Measurements from ENCODE around the gene MAB21L4. TPM values are rescaled to one million over a fixed set of nuclear protein-coding genes. Genes with fewer than 3 reads are reported as not detected.

The MAB21L4 gene
- total RNA-seq, 1 donor from 2014 or later, result 2.1 TPM

GRCh38 chr2:240888890-240889573, 6.9 kb downstream of the MAB21L4 start:
- H3K36me3 ChIP-seq (ENCODE audit: control insufficient read depth, insufficient read depth, low read length), result no peaks in the 10 kb centered on the region

GRCh38 chr2:240888130-240888889, 7.6 kb downstream of the MAB21L4 start:
- H3K36me3 ChIP-seq (ENCODE audit: control insufficient read depth, insufficient read depth, low read length), result no peaks in the 10 kb centered on the region
- peaks cover 5% of the 10 kb centered on the region for H3K27me3 ChIP-seq (ENCODE audit: control insufficient read depth, insufficient read depth, low read length)
- no peak overlapping the region for H3K4me3 ChIP-seq (ENCODE audit: low read depth, low read length)
- TF ChIP-seq, protein P1, sequence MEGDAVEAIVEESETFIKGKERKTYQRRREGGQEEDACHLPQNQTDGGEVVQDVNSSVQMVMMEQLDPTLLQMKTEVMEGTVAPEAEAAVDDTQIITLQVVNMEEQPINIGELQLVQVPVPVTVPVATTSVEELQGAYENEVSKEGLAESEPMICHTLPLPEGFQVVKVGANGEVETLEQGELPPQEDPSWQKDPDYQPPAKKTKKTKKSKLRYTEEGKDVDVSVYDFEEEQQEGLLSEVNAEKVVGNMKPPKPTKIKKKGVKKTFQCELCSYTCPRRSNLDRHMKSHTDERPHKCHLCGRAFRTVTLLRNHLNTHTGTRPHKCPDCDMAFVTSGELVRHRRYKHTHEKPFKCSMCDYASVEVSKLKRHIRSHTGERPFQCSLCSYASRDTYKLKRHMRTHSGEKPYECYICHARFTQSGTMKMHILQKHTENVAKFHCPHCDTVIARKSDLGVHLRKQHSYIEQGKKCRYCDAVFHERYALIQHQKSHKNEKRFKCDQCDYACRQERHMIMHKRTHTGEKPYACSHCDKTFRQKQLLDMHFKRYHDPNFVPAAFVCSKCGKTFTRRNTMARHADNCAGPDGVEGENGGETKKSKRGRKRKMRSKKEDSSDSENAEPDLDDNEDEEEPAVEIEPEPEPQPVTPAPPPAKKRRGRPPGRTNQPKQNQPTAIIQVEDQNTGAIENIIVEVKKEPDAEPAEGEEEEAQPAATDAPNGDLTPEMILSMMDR (IDR thresholded peaks at IDR 0.05; ENCODE audit: insufficient read depth, low read length, poor library complexity, severe bottlenecking), result no peak
- DNase-seq (ENCODE audit: low read depth), result no peak

More at GRCh38 chr2:240888890-240889573, 6.9 kb downstream of the MAB21L4 start:
- Histone ChIP-seq H3K27me3 (ENCODE audit: control insufficient read depth, insufficient read depth, low read length) (peaks cover 5% of the 10 kb centered on the region), H3K4me3 (ENCODE audit: low read depth, low read length) (no peak overlapping the region)
- no peak for DNase-seq (ENCODE audit: low read depth)
- TF ChIP-seq, protein P1 (IDR thresholded peaks at IDR 0.05; ENCODE audit: insufficient read depth, low read length, poor library complexity, severe bottlenecking), result no peak

DNA sequence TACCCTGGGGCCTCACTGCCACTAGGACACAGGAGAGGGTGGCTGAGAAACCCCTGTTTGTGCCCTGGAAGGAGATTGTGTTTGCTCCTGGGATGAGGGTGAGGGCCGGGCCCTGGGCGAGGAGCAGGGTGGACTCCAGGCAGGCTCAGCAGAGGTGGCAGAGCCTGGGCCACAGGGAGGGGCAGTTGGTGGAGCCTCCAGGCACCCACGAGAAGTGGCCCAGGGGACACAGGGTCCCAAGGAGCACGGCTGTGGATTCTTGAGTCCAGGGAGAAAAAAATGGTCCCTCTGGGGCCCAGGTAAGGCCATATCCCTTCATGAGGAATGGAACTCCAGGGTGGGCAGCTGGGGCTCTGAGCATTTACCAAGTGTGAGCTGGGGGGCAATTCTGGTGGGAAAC, 8.3 kb downstream of the MAB21L4 start:
- no peak for DNase-seq (ENCODE audit: low read depth)
- TF ChIP-seq, protein P1 (IDR thresholded peaks at IDR 0.05; ENCODE audit: insufficient read depth, low read length, poor library complexity, severe bottlenecking), result no peak
- no peak overlapping the region for H3K4me3 ChIP-seq (ENCODE audit: low read depth, low read length)
- H3K27me3 ChIP-seq (ENCODE audit: control insufficient read depth, insufficient read depth, low read length), result peaks cover 5% of the 10 kb centered on the region
- no peaks in the 10 kb centered on the region for H3K36me3 ChIP-seq (ENCODE audit: control insufficient read depth, insufficient read depth, low read length)

DNA sequence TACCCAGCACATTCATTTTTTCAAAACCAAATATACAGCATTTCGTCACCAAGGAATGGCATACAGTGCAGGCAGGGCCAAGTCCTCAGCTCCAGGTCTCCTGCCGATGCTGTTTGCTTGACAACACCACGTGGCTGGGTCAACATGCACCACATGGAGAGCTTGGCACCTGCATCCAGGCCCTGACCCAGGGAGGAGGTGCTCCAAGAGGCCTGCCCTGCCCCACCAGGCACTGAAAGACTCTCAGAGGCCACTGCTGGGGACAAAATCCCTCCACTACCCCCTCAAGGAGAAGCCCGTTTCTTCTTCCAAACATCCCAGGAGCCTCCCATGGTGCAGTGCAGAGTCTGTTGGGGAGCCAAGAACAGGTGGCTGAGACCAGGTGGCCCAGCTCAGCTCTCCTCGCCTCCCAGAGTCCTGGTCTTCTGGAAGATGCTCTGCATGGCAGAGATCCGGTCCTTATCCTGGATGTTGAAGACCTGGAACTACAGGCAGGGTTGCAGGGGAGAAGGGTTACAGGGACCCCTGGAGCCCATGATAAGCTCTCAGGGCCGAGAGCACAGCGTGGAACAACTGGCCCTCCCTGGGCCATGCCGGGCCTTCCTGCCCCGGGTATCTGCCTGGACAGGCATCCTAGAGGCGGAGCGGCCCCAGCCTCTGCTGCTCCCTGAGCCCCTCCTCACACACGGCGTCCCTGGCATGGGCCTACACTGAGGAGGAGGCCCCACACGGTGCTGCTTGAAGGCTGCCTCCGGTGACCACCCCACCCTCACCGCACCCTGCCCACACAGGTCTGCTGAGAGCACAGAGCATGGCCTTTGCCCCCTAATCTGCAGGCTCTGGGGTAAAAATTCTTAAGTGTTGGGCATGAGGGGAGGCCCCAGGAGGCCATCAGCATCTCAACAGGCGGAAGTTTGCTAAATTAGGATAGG, 9.0 kb downstream of the MAB21L4 start:
- DNase-seq (ENCODE audit: low read depth), result no peak

DNA sequence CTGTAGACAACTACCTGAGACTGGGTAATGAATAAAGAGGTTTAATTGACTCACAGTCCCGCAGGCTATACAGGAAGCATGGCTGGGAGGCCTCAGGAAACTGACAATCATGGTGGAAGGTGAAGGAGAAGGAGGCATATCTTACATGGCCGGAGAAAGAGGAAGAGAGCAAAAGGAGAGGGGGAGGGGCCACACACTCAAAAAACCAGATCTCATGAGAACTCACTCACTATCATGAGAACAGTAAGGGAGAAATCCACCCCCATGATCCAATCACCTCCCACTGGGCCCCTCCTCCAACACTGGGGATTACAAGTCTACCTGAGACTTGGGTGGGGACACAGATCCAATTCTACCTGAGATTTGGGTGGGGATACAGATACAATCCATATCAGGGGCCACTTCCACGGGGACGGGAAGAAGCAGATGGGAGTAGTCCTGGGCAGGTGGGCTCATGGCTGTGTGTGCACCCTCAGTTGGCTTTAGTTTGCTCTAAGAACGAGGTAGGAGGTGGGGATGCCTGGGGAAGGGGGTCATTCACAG, 9.9 kb downstream of the MAB21L4 start:
- TF ChIP-seq, protein P1 (IDR thresholded peaks at IDR 0.05; ENCODE audit: insufficient read depth, low read length, poor library complexity, severe bottlenecking), result no peak
- DNase-seq (ENCODE audit: low read depth), result no peak
- Histone ChIP-seq H3K36me3 (ENCODE audit: control insufficient read depth, insufficient read depth, low read length) (no peaks in the 10 kb centered on the region), H3K4me3 (ENCODE audit: low read depth, low read length) (no peak overlapping the region), H3K27me3 (ENCODE audit: control insufficient read depth, insufficient read depth, low read length) (peaks cover 5% of the 10 kb centered on the region)

More for the DNA sequence above, 9.0 kb downstream of the MAB21L4 start:
- Histone ChIP-seq H3K4me3 (ENCODE audit: low read depth, low read length) (no peak overlapping the region), H3K27me3 (ENCODE audit: control insufficient read depth, insufficient read depth, low read length) (peaks cover 5% of the 10 kb centered on the region), H3K36me3 (ENCODE audit: control insufficient read depth, insufficient read depth, low read length) (no peaks in the 10 kb centered on the region)
- TF ChIP-seq, protein P1 (IDR thresholded peaks at IDR 0.05; ENCODE audit: insufficient read depth, low read length, poor library complexity, severe bottlenecking), result no peak
